Stimulated activated naive CD4-positive, alpha-beta T cell treated with Interleukin-2 at 50 U/mL for 16 hours (primary cell): ENCODE results near the gene ECEL1.
"Not testable (repeated sequence)": the region's sequence is repeated elsewhere in the genome, so short reads cannot be mapped to it uniquely, and the experiment has no call there.

Experiments used
- DNase-seq: peaks from one replicate; lab custom pipeline; 2025; lab: John Stamatoyannopoulos, UW

The ECEL1 gene, protein sequence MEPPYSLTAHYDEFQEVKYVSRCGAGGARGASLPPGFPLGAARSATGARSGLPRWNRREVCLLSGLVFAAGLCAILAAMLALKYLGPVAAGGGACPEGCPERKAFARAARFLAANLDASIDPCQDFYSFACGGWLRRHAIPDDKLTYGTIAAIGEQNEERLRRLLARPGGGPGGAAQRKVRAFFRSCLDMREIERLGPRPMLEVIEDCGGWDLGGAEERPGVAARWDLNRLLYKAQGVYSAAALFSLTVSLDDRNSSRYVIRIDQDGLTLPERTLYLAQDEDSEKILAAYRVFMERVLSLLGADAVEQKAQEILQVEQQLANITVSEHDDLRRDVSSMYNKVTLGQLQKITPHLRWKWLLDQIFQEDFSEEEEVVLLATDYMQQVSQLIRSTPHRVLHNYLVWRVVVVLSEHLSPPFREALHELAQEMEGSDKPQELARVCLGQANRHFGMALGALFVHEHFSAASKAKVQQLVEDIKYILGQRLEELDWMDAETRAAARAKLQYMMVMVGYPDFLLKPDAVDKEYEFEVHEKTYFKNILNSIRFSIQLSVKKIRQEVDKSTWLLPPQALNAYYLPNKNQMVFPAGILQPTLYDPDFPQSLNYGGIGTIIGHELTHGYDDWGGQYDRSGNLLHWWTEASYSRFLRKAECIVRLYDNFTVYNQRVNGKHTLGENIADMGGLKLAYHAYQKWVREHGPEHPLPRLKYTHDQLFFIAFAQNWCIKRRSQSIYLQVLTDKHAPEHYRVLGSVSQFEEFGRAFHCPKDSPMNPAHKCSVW

DNA sequence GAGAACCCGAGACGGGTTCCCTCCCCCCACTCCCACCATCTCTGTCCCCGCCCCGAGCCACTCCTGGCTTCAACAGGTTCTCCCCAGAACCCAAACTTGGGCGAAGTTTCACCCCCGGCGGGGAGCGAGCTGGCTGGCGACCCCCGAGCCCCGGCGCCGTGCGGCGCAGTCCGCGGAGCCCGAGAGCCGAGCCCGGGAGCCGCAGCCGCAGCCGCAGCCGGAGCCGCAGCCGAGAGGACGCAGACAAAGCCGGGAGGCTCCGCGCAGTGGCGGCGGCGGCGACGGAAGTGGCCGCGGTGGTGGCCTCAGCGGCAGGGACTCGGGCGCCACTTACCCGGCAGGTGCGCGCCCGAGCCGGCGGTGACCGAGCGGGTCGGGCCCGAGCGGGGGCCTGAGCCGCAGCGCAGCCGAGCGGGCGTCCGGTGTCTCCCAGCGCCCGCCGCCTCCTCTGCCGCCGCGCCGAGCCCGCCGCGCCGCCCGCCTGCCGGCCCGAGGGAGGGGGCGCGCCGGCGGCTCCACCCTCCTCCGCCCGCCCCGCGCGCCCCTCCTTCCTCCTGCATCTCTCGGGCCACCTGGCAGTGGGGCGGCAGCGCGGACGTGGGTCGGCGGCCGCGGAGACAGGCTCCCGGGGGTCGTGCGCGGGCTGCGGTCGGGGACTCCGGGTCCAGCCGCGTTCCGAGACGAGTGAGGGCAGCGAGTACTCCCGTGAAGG lies at the start of gene ECEL1:
Gene ECEL1 (minus strand): TSS at position 450 of the 712 bp plus-strand sequence. CDS start 1,181 bp downstream, outside the sequence.
- no peak for DNase-seq

DNA sequence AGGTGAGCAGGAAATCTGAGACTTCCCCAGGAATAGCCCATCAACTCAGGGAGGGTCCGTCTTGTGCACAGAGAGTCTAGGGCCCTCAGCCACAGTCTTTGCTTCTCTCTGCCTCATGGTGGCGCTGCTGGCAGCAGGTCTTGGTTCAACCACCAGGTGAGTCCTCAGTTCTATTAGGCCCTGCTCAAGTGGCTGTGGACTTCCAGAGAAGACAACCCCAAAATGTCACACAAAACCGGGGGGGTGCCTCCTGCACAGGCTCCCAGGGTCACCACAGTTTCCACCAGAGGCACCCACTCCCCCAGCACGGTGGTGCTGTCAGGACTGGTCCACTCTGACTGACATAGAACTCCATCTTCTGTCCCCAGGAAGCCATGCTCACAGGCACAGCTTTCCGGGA lies 49.4 kb upstream of the ECEL1 start:
- no peak for DNase-seq

DNA sequence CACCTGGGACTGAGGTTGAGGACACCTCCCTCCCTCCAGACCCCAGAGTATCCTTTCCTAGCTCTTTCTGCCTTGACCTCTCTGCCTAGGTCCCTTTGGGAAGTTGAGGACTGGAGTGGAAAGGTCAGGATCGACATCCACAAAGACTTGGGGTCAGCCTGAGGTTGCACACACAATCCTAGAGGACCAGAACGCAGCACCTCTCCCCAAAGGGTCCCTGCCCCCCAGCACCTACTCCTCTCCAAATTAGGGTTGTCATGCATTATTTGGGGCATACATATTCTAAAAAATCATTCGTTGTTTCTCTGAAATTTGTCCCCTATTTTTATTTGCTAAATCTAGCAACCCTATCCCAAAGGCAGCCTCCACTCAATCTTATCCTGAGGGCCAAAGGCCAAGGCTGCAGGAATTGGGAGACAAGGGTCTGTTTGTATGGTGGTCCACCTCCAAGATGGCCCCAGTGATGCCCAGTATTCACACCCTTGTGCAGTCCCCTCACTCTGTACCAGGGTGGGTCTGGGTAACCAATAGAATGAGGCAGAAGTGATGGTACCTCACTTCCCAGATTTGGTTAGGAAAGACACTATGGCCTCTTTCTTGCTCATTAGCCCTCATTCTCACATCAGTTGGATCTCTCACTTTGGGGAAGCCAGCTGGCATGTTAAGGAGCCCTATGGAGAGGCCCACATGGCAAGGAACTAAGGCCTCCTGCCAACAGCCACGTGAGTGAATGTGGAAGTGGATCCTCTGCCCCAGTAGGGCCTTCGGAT lies 48.3 kb upstream of the ECEL1 start:
- DNase-seq = no peak

DNA sequence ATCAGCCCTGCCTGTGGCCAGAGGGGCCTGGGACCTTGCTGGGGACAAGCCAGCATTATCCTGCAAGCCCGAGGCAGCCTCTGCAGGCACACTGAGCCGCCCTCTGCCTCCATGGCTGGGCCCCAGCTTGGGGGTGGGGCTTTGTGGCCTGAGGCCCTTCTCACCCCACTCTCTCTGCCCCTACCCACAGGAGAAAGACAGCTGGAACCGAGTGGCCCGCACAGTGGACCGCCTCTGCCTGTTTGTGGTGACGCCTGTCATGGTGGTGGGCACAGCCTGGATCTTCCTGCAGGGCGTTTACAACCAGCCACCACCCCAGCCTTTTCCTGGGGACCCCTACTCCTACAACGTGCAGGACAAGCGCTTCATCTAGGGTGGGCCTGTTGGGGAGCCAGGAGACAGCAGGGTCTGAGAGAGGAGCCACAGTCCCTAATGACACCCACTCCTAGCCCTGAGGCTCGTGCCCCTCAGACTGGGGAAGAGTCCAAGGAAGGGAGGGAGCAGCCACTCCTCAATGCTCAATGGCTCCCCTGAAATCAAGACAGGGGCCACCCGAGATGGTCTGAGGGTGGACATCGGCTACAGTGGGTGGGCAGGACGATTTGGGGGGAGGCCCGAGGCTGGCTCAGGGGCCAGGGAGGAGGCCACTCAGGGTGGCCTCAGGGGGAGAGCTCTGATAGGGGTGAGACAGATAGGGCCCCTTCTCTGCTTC lies 47.5 kb upstream of the ECEL1 start:
- no peak for DNase-seq

DNA sequence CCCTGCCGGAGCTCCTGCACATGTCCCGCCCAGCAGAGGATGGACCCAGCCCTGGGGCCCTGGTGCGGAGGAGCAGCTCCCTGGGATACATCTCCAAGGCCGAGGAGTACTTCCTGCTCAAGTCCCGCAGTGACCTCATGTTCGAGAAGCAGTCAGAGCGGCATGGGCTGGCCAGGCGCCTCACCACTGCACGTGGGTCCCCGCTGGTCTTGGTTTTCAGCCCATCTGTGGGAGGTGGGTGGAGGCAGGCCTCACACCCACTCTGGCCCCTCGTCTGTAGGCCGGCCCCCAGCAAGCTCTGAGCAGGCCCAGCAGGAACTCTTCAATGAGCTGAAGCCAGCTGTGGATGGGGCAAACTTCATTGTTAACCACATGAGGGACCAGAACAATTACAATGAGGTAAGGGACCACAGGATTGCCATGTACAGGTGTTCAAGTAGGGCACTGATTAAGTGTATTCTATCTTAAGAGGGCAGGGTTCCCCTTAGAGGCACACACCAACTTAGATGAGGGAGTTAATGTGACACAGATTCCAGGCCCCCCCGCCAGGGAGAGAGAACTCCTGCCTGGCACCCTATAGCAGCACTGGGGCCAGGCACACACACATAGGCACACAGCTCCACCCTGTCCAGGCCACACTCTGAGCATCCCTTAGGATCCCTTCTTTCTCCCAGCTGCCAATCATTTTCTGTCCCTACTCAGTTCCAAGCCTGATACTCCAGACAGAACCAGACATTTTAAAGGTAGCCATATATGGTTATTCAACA lies 46.5 kb upstream of the ECEL1 start:
- DNase-seq = no peak

DNA sequence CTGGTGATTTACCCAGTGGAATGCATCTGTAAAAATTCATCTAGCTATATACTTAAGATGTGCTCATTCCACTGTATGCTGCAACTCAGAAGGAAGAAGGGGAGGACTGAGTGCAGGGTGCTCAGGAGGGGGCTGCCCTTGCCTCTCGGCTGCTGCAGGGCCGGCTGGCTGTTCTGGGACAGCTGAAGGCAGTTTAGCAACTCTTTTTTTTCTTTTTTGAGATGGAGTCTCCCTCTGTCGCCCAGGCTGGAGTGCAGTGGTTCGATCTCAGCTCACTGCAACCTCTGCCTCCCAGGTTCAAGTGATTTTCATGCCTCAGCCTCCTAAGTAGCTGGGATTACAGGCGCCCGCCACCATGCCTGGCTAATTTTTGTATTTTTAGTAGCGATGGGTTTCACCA lies 45.2 kb upstream of the ECEL1 start:
- not testable (repeated sequence) for DNase-seq

DNA sequence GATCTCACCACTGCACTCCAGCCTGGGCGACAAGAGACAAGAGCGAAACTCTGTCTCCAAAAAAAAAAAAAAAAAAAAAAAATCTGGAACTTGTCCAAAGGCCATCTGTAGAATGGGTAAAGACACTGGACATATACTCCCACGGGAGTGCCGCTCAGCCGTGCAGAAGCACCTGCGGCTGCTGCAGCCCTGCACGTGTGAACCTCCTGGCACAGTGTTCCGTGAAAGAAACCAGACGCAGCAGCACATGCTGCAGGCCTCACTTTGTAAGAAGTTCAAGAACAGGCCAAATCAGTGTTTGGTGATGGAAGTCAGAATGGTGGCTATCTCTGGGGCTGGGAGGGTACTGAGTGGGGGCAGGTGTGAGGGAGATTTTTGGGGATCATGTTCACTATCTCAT lies 44.8 kb upstream of the ECEL1 start:
- no peak for DNase-seq

DNA sequence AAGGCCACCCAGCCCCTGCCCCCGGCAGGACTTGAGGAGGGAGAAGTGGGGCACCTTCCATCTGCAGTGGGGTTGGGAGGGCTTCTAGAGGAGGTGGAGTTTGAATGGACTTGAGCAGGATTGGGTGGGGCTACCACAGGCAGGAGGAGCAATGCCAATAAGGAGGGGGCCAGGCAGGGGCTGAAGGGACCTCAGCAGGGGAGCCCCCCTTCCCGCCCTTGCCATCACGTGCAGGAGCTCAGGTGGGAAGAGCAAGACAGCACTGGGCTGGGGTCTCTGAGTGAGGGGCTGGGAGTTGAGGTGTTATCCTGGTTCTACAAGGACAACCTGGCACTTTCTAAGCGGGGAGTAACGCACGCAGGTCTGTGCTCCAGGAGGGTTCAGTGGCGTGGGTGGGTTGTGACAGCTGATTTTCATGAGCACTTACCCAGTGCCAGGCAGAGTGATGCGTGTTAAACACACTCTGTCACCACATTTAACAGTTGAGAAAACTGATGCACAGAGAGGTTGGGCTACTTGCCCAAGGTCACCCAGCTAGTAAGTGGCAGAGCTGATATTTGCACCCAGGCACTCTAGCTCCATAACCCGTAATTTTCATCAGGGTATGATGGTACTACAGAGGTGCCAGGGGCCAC lies 43.1 kb upstream of the ECEL1 start:
- DNase-seq = no peak

DNA sequence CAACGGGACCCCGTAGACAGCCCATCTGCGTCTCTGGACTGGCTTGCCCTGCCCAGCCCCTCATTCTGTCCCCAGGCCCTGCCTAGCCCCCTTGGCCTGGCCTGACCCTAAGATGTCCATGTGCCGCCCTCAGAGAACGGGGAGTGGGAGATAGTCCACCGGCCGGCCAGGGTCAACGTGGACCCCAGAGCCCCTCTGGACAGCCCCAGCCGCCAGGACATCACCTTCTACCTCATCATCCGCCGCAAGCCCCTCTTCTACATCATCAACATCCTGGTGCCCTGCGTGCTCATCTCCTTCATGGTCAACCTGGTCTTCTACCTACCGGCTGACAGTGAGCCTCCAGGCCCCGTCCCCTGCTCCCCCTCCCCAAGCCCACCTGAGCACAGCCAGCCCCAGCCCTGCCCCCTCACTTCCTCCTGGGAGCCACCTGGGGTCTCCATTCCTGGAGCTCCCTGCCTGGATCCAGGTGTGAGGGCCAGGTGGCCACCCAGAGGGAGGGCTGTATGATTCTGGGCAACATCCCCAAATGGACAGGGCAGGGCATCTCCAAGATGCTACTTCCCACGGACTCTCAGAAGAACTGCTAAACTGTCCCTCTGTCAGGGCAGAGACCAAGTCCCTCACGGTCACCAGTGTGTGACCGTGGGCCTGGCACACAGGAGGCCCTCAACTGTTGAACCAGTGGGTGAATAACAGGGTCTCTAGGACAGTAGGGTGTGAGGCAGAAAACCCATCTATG lies 42.3 kb upstream of the ECEL1 start:
- DNase-seq = no peak

DNA sequence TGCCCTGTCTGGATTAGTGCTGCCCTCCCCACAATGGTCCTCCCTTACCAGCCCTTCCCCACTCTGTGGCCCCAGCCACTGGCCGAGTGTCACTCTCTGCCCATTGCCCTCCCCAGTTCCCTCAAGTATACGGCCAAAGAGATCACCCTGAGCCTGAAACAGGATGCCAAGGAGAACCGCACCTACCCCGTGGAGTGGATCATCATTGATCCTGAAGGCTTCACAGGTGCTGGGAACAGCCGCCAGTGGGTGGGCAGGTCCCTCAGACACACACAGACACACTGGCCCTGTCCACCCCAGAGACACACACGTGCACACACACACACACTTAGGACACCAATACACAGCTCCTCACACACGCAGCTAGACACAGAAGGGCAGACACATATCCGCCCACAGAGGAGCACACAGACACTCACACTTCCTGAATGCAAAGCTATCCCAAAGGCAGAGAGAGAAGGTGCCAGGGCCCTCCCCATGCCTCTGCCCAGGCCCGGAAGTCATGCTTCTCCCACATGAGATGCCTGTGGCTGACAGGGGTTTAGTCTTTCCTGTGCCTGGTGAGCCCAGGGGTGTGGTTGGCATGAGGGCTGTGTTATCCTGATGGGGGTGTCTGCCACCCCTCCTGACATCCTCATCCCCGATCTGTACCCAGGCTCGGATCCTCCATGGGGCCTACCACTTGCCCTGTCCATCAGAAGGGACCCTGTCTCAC lies 41.3 kb upstream of the ECEL1 start:
- DNase-seq = no peak

DNA sequence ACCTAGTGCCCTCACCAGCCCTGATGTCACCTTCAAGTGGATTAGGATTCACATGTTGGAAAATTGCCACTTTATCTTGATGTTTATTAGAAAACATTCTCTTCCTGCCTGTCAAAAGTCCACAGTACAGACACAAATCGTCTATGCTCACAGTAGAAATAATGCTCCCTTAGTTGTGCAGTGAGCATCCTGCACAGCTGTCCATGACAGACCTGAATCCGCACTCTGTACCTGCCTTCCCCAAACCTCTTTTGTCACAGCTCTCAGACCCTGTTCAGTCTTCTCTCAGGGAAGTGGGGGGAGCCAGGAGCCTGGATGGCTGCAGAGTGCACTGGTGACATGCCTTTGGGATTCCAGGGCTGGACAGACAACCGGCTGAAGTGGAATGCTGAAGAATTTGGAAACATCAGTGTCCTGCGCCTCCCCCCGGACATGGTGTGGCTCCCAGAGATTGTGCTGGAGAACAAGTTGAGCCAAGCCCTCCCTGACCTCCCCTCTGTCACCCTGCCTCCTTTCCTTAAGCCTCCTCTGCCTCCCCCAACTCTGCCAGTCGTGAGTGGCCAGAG lies 40.4 kb upstream of the ECEL1 start:
- DNase-seq = no peak

DNA sequence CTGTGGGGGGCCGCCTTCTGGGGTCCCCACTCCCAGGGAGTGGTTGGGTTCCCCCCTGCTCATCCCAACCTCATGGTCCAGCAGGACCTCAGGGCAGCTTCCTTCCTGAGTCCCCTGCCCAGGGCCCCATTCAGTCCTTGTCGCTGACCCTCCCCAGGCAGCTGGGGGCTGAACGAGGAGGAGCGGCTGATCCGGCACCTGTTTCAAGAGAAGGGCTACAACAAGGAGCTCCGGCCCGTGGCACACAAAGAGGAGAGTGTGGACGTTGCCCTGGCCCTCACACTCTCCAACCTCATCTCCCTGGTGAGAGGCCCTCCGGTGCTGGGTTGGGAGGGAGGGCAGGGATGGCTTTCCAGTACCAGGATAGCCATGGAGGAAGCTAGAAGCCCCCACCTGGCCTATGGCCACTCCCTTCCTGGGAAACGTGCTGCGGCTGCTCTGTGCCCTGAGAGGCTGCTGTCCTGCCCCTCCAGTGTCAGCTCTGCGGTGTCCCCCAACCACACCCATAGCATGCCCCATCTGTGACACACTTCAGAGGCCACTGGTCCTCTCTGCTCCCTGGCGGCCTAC lies 38.8 kb upstream of the ECEL1 start:
- no peak for DNase-seq

DNA sequence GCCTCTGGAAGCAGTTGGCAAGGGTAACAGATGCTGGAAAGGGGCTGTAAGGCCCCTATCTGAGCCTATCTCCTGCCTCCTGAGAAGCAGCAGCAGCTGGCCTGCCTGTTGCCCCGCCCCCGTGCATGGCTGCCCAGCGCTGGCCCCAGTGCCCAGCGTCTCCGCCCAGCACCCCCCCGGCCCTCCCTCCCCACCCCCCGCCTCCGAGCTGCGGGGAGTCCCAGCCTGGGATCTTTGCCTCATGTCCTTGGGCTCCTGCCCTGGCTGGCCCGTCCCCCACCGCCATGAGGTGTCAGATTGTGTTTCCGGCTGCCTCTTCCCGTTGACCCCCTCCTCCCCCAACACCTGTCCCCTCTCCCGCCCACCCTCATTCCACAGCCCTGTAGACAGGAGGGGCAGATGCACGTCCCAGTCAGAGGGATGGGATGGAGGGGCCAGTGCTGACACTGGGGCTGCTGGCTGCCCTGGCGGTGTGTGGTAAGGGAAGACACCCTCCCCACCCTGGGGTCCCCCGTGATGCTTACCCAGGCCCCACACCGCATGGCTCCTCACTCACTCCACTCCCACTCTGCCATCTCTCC lies 38.2 kb upstream of the ECEL1 start, which contains the start of gene CHRND:
Gene CHRND (plus strand): TSS at position 370 of the 581 bp plus-strand sequence. CDS start 56 bp downstream, at position 426.
- no peak for DNase-seq

DNA sequence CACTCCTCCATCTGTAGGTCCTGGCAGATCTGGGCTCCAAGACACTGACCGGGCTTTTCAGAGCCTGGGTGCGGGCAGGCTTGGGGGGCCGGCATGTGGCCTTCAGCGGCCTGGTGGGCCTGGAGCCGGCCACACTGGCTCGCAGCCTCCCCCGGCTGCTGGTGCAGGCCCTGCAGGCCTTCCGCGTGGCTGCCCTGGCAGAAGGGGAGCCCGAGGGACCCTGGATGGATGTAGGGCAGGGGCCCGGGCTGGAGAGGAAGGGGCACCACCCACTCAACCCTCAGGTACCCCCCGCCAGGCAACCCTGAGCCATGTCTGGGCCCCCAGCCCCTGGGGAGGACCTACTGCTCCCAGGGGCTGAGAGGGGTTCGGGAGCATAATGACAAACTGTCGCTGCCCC lies 37.6 kb upstream of the ECEL1 start:
- DNase-seq = no peak

DNA sequence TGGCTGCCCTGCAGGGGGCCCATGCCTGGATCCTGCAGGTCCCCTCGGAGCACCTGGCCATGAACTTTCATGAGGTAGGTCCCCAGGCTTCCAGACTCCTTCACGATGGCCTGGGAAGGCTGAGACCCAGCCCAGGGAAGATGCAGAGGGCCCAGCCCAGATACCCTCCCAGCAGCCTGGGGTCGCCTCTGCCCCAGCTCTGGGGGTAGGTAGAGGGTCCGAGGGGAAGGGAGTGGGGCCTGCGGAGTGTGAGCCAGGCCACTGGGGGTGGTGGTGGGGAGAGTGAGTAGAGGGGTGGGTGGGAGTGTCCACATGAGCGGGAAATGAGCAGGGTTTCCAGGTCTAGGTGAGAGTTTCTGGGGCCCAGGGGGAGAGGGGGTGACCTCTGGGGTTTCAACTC lies 37.1 kb upstream of the ECEL1 start:
- DNase-seq = no peak

DNA sequence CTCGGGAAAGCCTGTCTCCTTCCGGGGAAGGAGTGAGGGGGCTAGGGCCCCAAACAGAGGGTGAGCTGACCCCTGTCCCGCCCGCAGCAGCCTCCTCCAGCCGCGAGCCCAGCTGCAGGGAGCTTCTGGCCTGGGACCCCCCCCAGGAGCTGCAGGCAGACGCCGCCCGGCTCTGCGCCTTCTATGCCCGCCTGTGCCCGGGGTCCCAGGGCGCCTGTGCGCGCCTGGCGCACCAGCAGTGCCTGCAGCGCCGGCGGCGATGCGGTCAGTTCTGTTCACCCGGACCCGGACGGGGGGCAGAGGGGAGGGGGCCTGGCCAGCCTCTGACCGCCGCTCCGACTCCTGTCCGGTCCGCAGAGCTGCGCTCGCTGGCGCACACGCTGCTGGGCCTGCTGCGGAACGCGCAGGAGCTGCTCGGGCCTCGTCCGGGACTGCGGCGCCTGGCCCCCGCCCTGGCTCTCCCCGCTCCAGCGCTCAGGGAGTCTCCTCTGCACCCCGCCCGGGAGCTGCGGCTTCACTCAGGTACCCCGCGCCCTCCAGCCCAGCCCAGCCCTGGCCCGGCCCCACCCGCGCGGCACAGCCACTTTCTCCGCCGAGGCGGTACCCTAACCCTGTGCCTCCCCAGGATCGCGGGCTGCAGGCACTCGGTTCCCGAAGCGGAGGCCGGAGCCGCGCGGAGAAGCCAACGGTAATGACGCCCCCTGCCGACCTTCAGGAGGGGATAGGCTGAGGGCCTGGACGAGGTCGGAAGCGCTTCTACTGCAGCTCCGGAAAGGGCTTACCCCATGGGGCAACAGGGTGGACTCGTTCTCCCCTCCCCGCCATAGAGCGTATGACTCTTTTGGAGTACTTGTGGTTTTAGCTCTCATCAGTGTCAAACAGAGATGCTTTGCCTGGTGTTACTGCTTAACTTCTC lies 36.3 kb upstream of the ECEL1 start:
- no peak for DNase-seq

DNA sequence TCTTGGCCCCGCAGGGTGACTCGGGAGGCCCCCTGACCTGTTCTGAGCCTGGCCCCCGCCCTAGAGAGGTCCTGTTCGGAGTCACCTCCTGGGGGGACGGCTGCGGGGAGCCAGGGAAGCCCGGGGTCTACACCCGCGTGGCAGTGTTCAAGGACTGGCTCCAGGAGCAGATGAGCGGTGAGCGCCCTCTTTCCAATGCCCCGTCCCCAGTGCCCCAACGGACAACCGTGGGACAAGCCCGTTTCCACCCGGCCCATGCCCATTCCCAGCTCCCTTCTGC lies 35.7 kb upstream of the ECEL1 start:
- DNase-seq = no peak
